SK-N-SH (cell line): ENCODE measurements around the gene KNDC1. TPM values are rescaled to one million over a fixed set of nuclear protein-coding genes. Genes with fewer than 3 reads are reported as not detected.

Experiments
- CTCF ChIA-PET: fragments of 300-600, 350-600 bp; formaldehyde crosslinking; extraction: SDS; loops from one replicate; lab custom pipeline; 2021; lab: Yijun Ruan, JAX
- POLR2A ChIA-PET: fragments of 350-600 bp; sonication (Branson Sonifier 250); formaldehyde crosslinking; extraction: SDS; loops from one replicate; lab custom pipeline; 2020; ENCODE audit warnings: antibody characterized with exemption, inconsistent platforms; lab: Yijun Ruan, JAX
- DNase-seq: peaks from one replicate; pipeline ENCODE4 v3.0.0; 2012
- H2AFZ ChIP-seq: fragments of 200-600 bp; sonication (generic); 2 replicates; pipeline ENCODE4 v1.8.1; 2016; ENCODE audit warnings: antibody characterized with exemption, mild to moderate bottlenecking, low read depth
- H3F3A ChIP-seq: fragments of 200-600 bp; sonication (generic); replicated peaks from 2 replicates; pipeline ENCODE3; 2016; ENCODE audit warnings: antibody characterized with exemption, mild to moderate bottlenecking; ENCODE audit not compliant: insufficient read depth
- H3K27ac ChIP-seq, 2 experiments: fragments of 200-500 bp in 1 of 2; fragments of 200-600 bp in 1 of 2; sonication (Bioruptor generic) in 1 of 2; sonication (generic), shearing (Covaris generic) in 1 of 2; 2 replicates each; pipeline versions ENCODE4 v1.5.1 to v1.6.1; 2014 to 2016; ENCODE audit warnings: low read depth in 2 of 2, inconsistent platforms in 1 of 2, low read length in 1 of 2, mild to moderate bottlenecking in 1 of 2, mixed read lengths in 1 of 2
- H3K27me3 ChIP-seq: fragments of 200-600 bp; sonication (generic), shearing (Covaris generic); 2 replicates; pipeline ENCODE4 v1.6.1; 2016; ENCODE audit warnings: mixed run types; ENCODE audit not compliant: insufficient read depth
- H3K36me3 ChIP-seq, 2 experiments: fragments of 200-500 bp in 1 of 2; fragments of 200-600 bp in 1 of 2; sonication (Bioruptor generic) in 1 of 2; sonication (generic) in 1 of 2; replicated peaks in 1 of 2; 2 replicates each; pipeline versions ENCODE3 to v1.5.1; 2014 to 2016; ENCODE audit warnings: low read length in 1 of 2, mild to moderate bottlenecking in 1 of 2; ENCODE audit not compliant: insufficient read depth in 2 of 2, control insufficient read depth in 1 of 2
- H3K4me1 ChIP-seq, 2 experiments: fragments of 200-500 bp in 1 of 2; fragments of 200-600 bp in 1 of 2; sonication (Bioruptor generic) in 1 of 2; sonication (generic), shearing (Covaris generic) in 1 of 2; 2 replicates each; pipeline versions ENCODE4 v1.5.1 to v1.6.1; 2014 to 2016; ENCODE audit warnings: low read depth in 1 of 2, low read length in 1 of 2, mixed run types in 1 of 2; ENCODE audit not compliant: insufficient read depth in 2 of 2, control insufficient read depth in 1 of 2
- H3K4me2 ChIP-seq: fragments of 200-600 bp; sonication (generic), shearing (Covaris generic); 2 replicates; pipeline ENCODE4 v1.6.1; 2017; ENCODE audit warnings: mixed run types
- H3K4me3 ChIP-seq, 2 experiments: fragments of 200-500 bp in 1 of 2; fragments of 200-600 bp in 1 of 2; sonication (Bioruptor generic) in 1 of 2; sonication (generic), shearing (Covaris generic) in 1 of 2; 2 replicates each; pipeline versions ENCODE4 v1.5.1 to v1.8.1; 2014 to 2016; ENCODE audit warnings: low read depth in 2 of 2, inconsistent platforms in 1 of 2, low read length in 1 of 2, mild to moderate bottlenecking in 1 of 2, mixed read lengths in 1 of 2, moderate library complexity in 1 of 2
- H3K79me2 ChIP-seq: fragments of 200-600 bp; sonication (generic); 2 replicates; pipeline ENCODE4 v1.8.1; 2017; ENCODE audit warnings: mild to moderate bottlenecking; ENCODE audit not compliant: insufficient read depth
- H3K9ac ChIP-seq: fragments of 200-600 bp; sonication (generic); 2 replicates; pipeline ENCODE4 v1.6.1; 2017; ENCODE audit warnings: mixed run types
- H3K9me2 ChIP-seq: fragments of 200-600 bp; sonication (generic); 2 replicates; pipeline ENCODE4 v1.6.1; 2017; ENCODE audit warnings: mixed run types
- H3K9me3 ChIP-seq: fragments of 200-600 bp; sonication (generic); 2 replicates; pipeline ENCODE4 v1.6.1; 2017; ENCODE audit warnings: mixed run types, mild to moderate bottlenecking, moderate library complexity
- H4K20me1 ChIP-seq: fragments of 200-600 bp; sonication (generic); 2 replicates; pipeline ENCODE4 v1.6.1; 2017; ENCODE audit warnings: mild to moderate bottlenecking, mixed run types; ENCODE audit not compliant: insufficient read depth
- CHD2 ChIP-seq: fragments of 150-350 bp; IDR thresholded peaks from 2 replicates; pipeline ENCODE4 v1.6.1; 2018; ENCODE audit warnings: low read length; ENCODE audit not compliant: partially characterized antibody
- CTCF ChIP-seq: fragments of 200-600 bp; sonication (generic); IDR thresholded peaks from 2 replicates; pipeline ENCODE4 v1.6.1; 2017; ENCODE audit warnings: antibody characterized with exemption, mild to moderate bottlenecking, moderate library complexity
- EP300 ChIP-seq, 2 experiments: IDR thresholded peaks; 2 replicates each; pipeline versions ENCODE4 v1.4.0 to v1.6.1; 2012; ENCODE audit warnings: borderline replicate concordance in 1 of 2, low read depth in 1 of 2, low read length in 1 of 2
- FOSL2 ChIP-seq: IDR thresholded peaks from 2 replicates; pipeline ENCODE4 v1.4.0; 2012; ENCODE audit warnings: low read depth, mild to moderate bottlenecking, moderate library complexity, borderline replicate concordance
- FOXJ3 ChIP-seq: sonication (generic); formaldehyde crosslinking; IDR thresholded peaks from 2 replicates; pipeline ENCODE4 v1.5.1; 2020; ENCODE audit warnings: mild to moderate bottlenecking, missing genetic modification reagents
- GABPA ChIP-seq: IDR thresholded peaks from 2 replicates; pipeline ENCODE4 v1.4.0; 2012; ENCODE audit warnings: low read depth, mild to moderate bottlenecking
- GATA2 ChIP-seq: sonication (generic); formaldehyde crosslinking; IDR thresholded peaks from 2 replicates; pipeline ENCODE4 v1.5.0; 2020; ENCODE audit warnings: mild to moderate bottlenecking, missing genetic modification reagents
- JUND ChIP-seq: IDR thresholded peaks from 2 replicates; pipeline ENCODE4 v1.4.0; 2012
- RAD21 ChIP-seq: IDR thresholded peaks from 2 replicates; pipeline ENCODE4 v1.6.1; 2012; ENCODE audit warnings: mild to moderate bottlenecking, low read length
- RCOR1 ChIP-seq: fragments of 150-350 bp; IDR thresholded peaks from 2 replicates; pipeline ENCODE4 v1.6.1; 2017; ENCODE audit warnings: antibody characterized with exemption, low read length
- RFX5 ChIP-seq: IDR thresholded peaks from 2 replicates; pipeline ENCODE4 v1.6.1; 2012; ENCODE audit warnings: mild to moderate bottlenecking, improper control_type of control experiment, low read length
- SIN3A ChIP-seq: IDR thresholded peaks from 2 replicates; pipeline ENCODE4 v1.6.1; 2012; ENCODE audit warnings: low read depth, mild to moderate bottlenecking, low read length, moderate library complexity, borderline replicate concordance
- SMC3 ChIP-seq: IDR thresholded peaks from 2 replicates; pipeline ENCODE4 v1.6.1; 2012; ENCODE audit warnings: low read depth, low read length, improper control_type of control experiment
- TAF1 ChIP-seq: IDR thresholded peaks from 2 replicates; pipeline ENCODE4 v1.6.1; 2012; ENCODE audit warnings: low read depth, mild to moderate bottlenecking, low read length, moderate library complexity, borderline replicate concordance
- TCF12 ChIP-seq: IDR thresholded peaks from 2 replicates; pipeline ENCODE4 v1.4.0; 2012
- USF2 ChIP-seq: fragments of 150-350 bp; IDR thresholded peaks from 2 replicates; pipeline ENCODE4 v1.6.1; 2017; ENCODE audit warnings: antibody characterized with exemption, low read length, low read depth, borderline replicate concordance
- WGBS: methylation state at CpG from one replicate; pipeline ENCODE4 v1.1.6; 2017; ENCODE audit warnings: low lambda C conversion rate; 5-methylcytosine and 5-hydroxymethylcytosine counted together
- polyA plus RNA-seq, 3 experiments: library from polyadenylated mRNA; depleted of rRNA; stranded (reverse); fragments of >200 nt; gene quantifications; 2 replicates each; pipeline ENCODE4 v1.2.3, GENCODE V29; 2012

KNDC1 gene
- polyA plus RNA-seq, 1 of the 3 experiments (the other 2 are of a cell fraction): 1.4 TPM

- ChIA-PET POLR2A (no interaction called here), CTCF (no interaction called here)
- H3K9me2 ChIP-seq: no peaks in the 10 kb centered on the region
- no peaks in the 10 kb centered on the region for H3K9me3 ChIP-seq
- H3K4me1 ChIP-seq: no peaks in the 10 kb centered on the region
- WGBS: 65% methylated on average over 10 of the region's 21 CpGs
- H3K27me3 ChIP-seq: no peaks in the 10 kb centered on the region
- H3K27ac ChIP-seq: no peak overlapping the region
- H4K20me1 ChIP-seq: no peaks in the 10 kb centered on the region
- no peak for DNase-seq
- H3K9ac ChIP-seq: no peak overlapping the region
- no peaks in the 10 kb centered on the region for H3K79me2 ChIP-seq
- H3K4me2 ChIP-seq: no peak overlapping the region
- TF ChIP-seq TCF12 (no peak), FOXJ3 (CRISPR knock-in tag) (no peak), TAF1 (no peak), JUND (no peak), EP300 (IDR thresholded peaks at IDR 0.05; ENCODE audit: borderline replicate concordance in 1 of 2, low read depth in 1 of 2, low read length in 1 of 2) (no peak), RAD21 (no peak), GATA2 (CRISPR knock-in tag) (no peak), SIN3A (no peak), USF2 (no peak), SMC3 (no peak), CHD2 (no peak), RCOR1 (no peak), FOSL2 (no peak), GABPA (no peak), CTCF (no peak), RFX5 (no peak)
- TF ChIP-seq, all 33 proteins: peak for 0
- Histone ChIP-seq H3F3A (no peaks in the 10 kb centered on the region), H3K36me3 (no peaks in the 10 kb centered on the region), H2AFZ (no peak overlapping the region), H3K4me3 (no peak overlapping the region)
These were observed 89.2 kb downstream of the KNDC1 start for GRCh38 chr10:133249094-133249780.
